ENCODE measurements around the gene IL17F. TPM values are rescaled to one million over a fixed set of nuclear protein-coding genes. Genes with fewer than 3 reads are reported as not detected.

IL17F gene
- total RNA-seq, 6 donors from 2014 or later, result not detected

GRCh38 chr6:52227495-52227894, 16.8 kb downstream of the IL17F start:
- ATAC-seq (ENCODE audit: low FRiP score in 2 of 2), result no peak
- H3K9me3 ChIP-seq, result no peaks in the 10 kb centered on the region
- TF ChIP-seq POLR2AphosphoS5 (IDR thresholded peaks at IDR 0.05) (no peak), CTCF (IDR thresholded peaks at IDR 0.05) (no peak), EP300 (IDR thresholded peaks at IDR 0.05) (no peak), POLR2A (IDR thresholded peaks at IDR 0.05) (no peak)
- 57 to 90% methylated on average over 1 of the region's 1 CpG for WGBS, 2 donors
- no peaks in the 10 kb centered on the region for H3K27me3 ChIP-seq
- no peaks in the 10 kb centered on the region for H3K36me3 ChIP-seq
- H3K27ac ChIP-seq, result no peak overlapping the region
- no peaks in the 10 kb centered on the region for H3K4me1 ChIP-seq
- no peak overlapping the region for H3K4me3 ChIP-seq
- DNase-seq, result no peak

- no peaks in the 10 kb centered on the region for H3K27me3 ChIP-seq
- DNase-seq (no peak), ATAC-seq (ENCODE audit: low FRiP score in 2 of 2) (no peak)
- H3K4me1 ChIP-seq, result no peaks in the 10 kb centered on the region
- no peak overlapping the region for H3K4me3 ChIP-seq
- TF ChIP-seq CTCF (IDR thresholded peaks at IDR 0.05), result no peak
- H3K27ac ChIP-seq, result no peak overlapping the region
- WGBS, 2 donors, result 51 to 58% methylated on average over 3 of the region's 3 CpGs
- H3K36me3 ChIP-seq, result no peaks in the 10 kb centered on the region
- H3K9me3 ChIP-seq, result no peaks in the 10 kb centered on the region
Observed at GRCh38 chr6:52221302-52221701, 23.0 kb downstream of the IL17F start.

GRCh38 chr6:52217761-52218160, 26.5 kb downstream of the IL17F start:
- Histone ChIP-seq H3K36me3 (no peaks in the 10 kb centered on the region), H3K27ac (no peak overlapping the region), H3K9me3 (no peaks in the 10 kb centered on the region), H3K4me3 (no peak overlapping the region), H3K27me3 (no peaks in the 10 kb centered on the region), H3K4me1 (no peaks in the 10 kb centered on the region)
- ATAC-seq (ENCODE audit: low FRiP score in 2 of 2), result no peak
- TF ChIP-seq POLR2AphosphoS5 (IDR thresholded peaks at IDR 0.05), result no peak
- TF ChIP-seq EP300 (IDR thresholded peaks at IDR 0.05), result no peak
- TF ChIP-seq CTCF (IDR thresholded peaks at IDR 0.05), result no peak
- no peak for TF ChIP-seq POLR2A (IDR thresholded peaks at IDR 0.05)
- WGBS, 2 donors, result 85 to 86% methylated on average over 2 of the region's 2 CpGs
- no peak for DNase-seq

- TF ChIP-seq POLR2AphosphoS5 (IDR thresholded peaks at IDR 0.05) (no peak), POLR2A (IDR thresholded peaks at IDR 0.05) (no peak), CTCF (IDR thresholded peaks at IDR 0.05) (no peak), EP300 (IDR thresholded peaks at IDR 0.05) (no peak)
- no peaks in the 10 kb centered on the region for H3K36me3 ChIP-seq
- ATAC-seq (ENCODE audit: low FRiP score in 2 of 2), result no peak
- H3K27me3 ChIP-seq, result no peaks in the 10 kb centered on the region
- DNase-seq, result no peak
- H3K9me3 ChIP-seq, result no peaks in the 10 kb centered on the region
- no peak overlapping the region for H3K4me3 ChIP-seq
- WGBS, 2 donors, result 84 to 89% methylated on average over 5 of the region's 5 CpGs
- no peak overlapping the region for H3K27ac ChIP-seq
- no peaks in the 10 kb centered on the region for H3K4me1 ChIP-seq
Observed at GRCh38 chr6:52216932-52217575, 27.2 kb downstream of the IL17F start.

GRCh38 chr6:52215787-52216186, 28.5 kb downstream of the IL17F start:
- Histone ChIP-seq H3K27me3 (no peaks in the 10 kb centered on the region), H3K4me1 (no peaks in the 10 kb centered on the region), H3K9me3 (no peaks in the 10 kb centered on the region), H3K27ac (no peak overlapping the region), H3K36me3 (no peaks in the 10 kb centered on the region), H3K4me3 (no peak overlapping the region)
- DNase-seq (no peak), ATAC-seq (ENCODE audit: low FRiP score in 2 of 2) (no peak)
- TF ChIP-seq POLR2AphosphoS5 (IDR thresholded peaks at IDR 0.05) (no peak), CTCF (IDR thresholded peaks at IDR 0.05) (no peak), EP300 (IDR thresholded peaks at IDR 0.05) (no peak), POLR2A (IDR thresholded peaks at IDR 0.05) (no peak)
